ENCODE results near the gene MGLL.

DNA sequence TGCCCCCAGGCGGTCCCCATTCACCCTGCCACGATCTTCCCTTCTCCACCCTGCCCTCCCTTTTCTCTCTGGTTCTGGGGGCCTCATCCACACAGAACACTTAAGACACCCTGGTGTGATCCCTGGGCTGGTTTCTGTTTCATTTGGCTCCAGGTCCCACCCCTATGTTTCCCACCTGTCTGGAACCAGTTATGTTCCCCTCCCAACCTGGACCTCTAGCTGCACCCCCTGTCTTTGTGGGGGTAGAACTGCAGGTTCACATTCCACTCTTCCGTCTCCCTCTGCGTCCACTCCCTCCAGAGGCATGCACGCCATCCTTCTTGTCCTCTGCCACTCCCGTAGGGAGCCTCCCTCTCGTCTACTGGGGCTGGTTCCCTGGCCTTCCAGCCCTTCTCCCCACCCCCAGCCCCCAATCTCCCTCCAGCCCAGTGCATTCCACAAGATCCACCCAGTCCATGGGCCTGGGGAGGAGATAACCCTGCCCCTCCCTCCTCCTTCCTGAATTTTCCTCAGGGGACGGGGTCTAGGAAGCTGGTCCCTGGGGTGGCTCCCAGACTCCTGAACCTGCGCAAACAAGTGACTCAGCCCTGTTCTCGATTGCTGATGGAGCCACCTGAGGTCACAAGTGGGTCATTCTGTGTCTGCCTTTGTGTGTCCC lies 75.8 kb downstream of the MGLL start:
- TF ChIP-seq, protein P1, sequence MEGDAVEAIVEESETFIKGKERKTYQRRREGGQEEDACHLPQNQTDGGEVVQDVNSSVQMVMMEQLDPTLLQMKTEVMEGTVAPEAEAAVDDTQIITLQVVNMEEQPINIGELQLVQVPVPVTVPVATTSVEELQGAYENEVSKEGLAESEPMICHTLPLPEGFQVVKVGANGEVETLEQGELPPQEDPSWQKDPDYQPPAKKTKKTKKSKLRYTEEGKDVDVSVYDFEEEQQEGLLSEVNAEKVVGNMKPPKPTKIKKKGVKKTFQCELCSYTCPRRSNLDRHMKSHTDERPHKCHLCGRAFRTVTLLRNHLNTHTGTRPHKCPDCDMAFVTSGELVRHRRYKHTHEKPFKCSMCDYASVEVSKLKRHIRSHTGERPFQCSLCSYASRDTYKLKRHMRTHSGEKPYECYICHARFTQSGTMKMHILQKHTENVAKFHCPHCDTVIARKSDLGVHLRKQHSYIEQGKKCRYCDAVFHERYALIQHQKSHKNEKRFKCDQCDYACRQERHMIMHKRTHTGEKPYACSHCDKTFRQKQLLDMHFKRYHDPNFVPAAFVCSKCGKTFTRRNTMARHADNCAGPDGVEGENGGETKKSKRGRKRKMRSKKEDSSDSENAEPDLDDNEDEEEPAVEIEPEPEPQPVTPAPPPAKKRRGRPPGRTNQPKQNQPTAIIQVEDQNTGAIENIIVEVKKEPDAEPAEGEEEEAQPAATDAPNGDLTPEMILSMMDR (conservative IDR thresholded peaks at IDR 0.05; ENCODE audit: low read length): peak; percentile 39; the same call in 1 of the 2 replicates
- no peak for TF ChIP-seq EZH2phosphoT487 (IDR thresholded peaks at IDR 0.05; ENCODE audit: borderline replicate concordance, low read depth, low read length)

All from OCI-LY7 (cell line).